Right ventricle myocardium inferior (tissue), 1 donor: ENCODE measurements around the gene HMGB3. TPM values are rescaled to one million over a fixed set of nuclear protein-coding genes. Genes with fewer than 3 reads are reported as not detected.

ENCODE experiments used
- ATAC-seq: fragments of 200-7000 bp; cut with Tn5 transposase; one replicate; pipeline ENCODE4 v1.9.1; 2020; ENCODE audit warnings: mild to moderate bottlenecking, moderate library complexity
- DNase-seq: peaks from one replicate; pipeline ENCODE4 v3.0.0; 2021; ENCODE audit errors: missing footprints
- intact Hi-C: fragments of 100-400 bp; cut with DNase I; formaldehyde crosslinking; loops from one replicate; pipeline ENCODE4 v1.11.0; 2022
- total RNA-seq: library from RNA; stranded (reverse); fragmentation: NEBNext Ultra II Directional; extraction: Animal tissue kit (Norgen Biotek cat#: 25700); gene quantifications from one replicate; pipeline ENCODE4 v1.2.1, GENCODE V29; 2021
- donor health status: DM: no; HTN: yes; CAD: no; lungs with severe emphysema.

The HMGB3 gene
- total RNA-seq, 1 donor from 2014 or later: 7.8 TPM

DNA sequence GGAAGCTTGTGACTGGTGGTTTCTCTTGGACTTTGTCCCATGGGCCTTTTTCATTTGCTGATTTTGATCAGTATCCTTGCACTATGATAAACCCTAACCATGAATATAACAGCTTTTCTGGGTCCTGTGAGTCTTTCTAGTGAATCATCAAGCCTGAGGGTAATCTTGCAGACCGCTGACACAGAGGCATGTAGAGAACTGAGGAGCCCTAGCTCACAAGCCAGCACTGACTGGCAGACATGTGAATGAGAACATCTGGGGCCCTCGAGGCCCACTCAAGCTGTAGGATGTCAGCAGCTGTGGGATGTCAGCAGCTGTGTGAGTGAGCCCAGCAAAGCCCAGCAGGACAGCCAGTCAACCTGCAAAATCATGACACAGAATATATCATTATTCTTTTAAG, 36.7 kb downstream of the HMGB3 start:
- no peak for DNase-seq
- intact Hi-C loops: no loop called here
- ATAC-seq: no peak

DNA sequence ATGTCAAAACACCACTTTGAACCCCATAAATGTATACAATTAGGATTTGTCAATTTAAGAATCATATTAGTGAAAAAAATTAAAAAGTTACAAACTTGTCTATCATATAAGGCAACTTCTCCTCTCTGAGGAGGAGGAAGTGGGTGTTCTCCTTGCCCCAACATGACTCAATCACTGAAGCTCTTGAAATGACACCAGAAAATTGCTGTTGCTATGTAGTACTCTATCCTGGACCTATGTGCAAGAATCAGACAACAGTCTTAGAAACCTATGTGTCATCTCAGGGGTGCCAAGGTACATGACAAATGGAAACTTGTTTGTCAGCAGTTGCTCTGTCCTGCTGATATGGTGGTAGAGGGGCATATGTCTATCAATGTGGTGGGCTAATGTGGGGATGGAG, 47.7 kb downstream of the HMGB3 start:
- no peak for DNase-seq
- ATAC-seq: no peak
- intact Hi-C loops: no loop called here

DNA sequence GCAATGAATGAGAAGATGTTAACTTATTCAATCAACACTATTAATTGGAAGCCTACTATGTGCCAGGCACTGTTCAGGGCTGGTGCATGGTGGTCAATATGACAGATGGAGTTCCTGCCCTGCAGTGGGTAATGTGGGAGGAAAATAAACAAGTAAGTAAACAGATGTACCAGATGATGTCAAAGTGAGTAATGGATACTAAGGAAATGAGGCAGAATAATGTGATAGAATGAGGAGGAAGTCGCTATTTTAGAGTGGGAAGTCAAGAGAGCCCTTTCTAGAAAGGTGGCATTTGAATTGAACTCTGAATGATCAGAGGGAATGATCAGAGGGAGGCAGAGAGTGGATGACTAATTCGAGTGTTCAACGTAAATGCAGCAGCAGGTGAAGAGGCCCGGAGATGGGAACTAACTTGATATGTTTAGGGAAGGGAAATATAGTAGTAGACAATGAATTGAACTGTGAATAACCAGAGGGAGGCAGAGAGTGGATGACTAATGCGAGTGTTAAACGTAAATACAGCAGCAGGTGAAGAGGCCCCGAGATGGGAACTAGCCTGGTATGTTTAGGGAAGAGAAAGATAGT, 48.3 kb downstream of the HMGB3 start:
- ATAC-seq: no peak
- intact Hi-C loops: no loop called here

DNA sequence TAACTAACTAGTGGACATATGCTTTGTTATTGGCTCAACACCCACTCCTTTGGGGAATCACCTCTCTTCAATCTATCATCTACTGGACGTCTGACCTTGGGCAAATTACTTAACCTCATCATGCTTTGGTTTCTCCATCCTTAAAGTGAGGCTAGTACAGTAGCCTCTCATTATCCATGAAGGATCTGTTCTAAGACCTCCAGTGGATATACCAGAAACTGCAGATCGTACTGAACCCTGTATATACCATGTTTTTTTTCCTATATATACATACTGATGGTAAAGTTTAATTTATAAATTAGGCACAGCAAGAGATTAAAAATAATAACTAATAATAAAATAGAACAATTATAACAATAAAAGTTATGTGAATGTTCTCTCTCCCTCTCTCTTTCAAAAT, 56.2 kb downstream of the HMGB3 start:
- DNase-seq (no peak), ATAC-seq (no peak)
- intact Hi-C loops: no loop called here

More for the DNA sequence above, 48.3 kb downstream of the HMGB3 start:
- no peak for DNase-seq

Other genes starting within 250 kb of the HMGB3 start
- gene CD99L2, start 84.7 kb upstream of the HMGB3 start, total RNA-seq: 81.4 TPM
- gene GPR50, start 193.2 kb downstream of the HMGB3 start, total RNA-seq: not detected